Measurements from ENCODE around the gene MAP7D1. TPM values are rescaled to one million over a fixed set of nuclear protein-coding genes. Genes with fewer than 3 reads are reported as not detected.

MAP7D1 gene
- total RNA-seq, 2 donors from 2014 or later: 119 to 120 TPM

- Mint-ChIP-seq H3K27ac (no peak overlapping the region), H3K4me1 (no peaks in the 10 kb centered on the region), H3K4me3 (no peak overlapping the region), H3K9me3 (no peaks in the 10 kb centered on the region), H3K36me3 (ENCODE audit: low read depth) (no peaks in the 10 kb centered on the region), H3K27me3 (ENCODE audit: insufficient read depth) (no peaks in the 10 kb centered on the region)
- Histone ChIP-seq H3K4me1 (ENCODE audit: control insufficient read depth, insufficient read depth, low read length) (no peaks in the 10 kb centered on the region), H3K27ac (ENCODE audit: low read depth, low read length) (no peak overlapping the region), H3K27me3 (ENCODE audit: control insufficient read depth, insufficient read depth, low read length, poor library complexity, severe bottlenecking) (no peaks in the 10 kb centered on the region), H3K36me3 (ENCODE audit: control insufficient read depth, insufficient read depth, low read length) (no peaks in the 10 kb centered on the region), H3K9ac (ENCODE audit: extremely low read depth, low read length, poor library complexity, severe bottlenecking) (no peak overlapping the region), H3K4me3 (ENCODE audit: low read length) (no peak overlapping the region), H3K9me3 (ENCODE audit: control insufficient read depth, low read length) (no peaks in the 10 kb centered on the region)
- no peak for DNase-seq
- TF ChIP-seq CTCF (conservative IDR thresholded peaks at IDR 0.05): peak; percentile 10
- 92 to 94% methylated on average over 9 of the region's 9 CpGs for WGBS, 2 experiments (ENCODE audit: insufficient coverage in 1 of 2, insufficient read length in 1 of 2)
These were observed 43.1 kb upstream of the MAP7D1 start for GRCh38 chr1:36112823-36113222.

GRCh38 chr1:36114371-36114770 lies 41.6 kb upstream of the MAP7D1 start:
- Mint-ChIP-seq H3K36me3 (ENCODE audit: low read depth) (no peaks in the 10 kb centered on the region), H3K9me3 (no peaks in the 10 kb centered on the region), H3K4me1 (no peaks in the 10 kb centered on the region), H3K4me3 (no peak overlapping the region), H3K27me3 (ENCODE audit: insufficient read depth) (no peaks in the 10 kb centered on the region), H3K27ac (no peak overlapping the region)
- Histone ChIP-seq H3K4me3 (ENCODE audit: low read length) (no peak overlapping the region), H3K9me3 (ENCODE audit: control insufficient read depth, low read length) (no peaks in the 10 kb centered on the region), H3K27me3 (ENCODE audit: control insufficient read depth, insufficient read depth, low read length, poor library complexity, severe bottlenecking) (no peaks in the 10 kb centered on the region), H3K9ac (ENCODE audit: extremely low read depth, low read length, poor library complexity, severe bottlenecking) (no peak overlapping the region), H3K36me3 (ENCODE audit: control insufficient read depth, insufficient read depth, low read length) (no peaks in the 10 kb centered on the region), H3K4me1 (ENCODE audit: control insufficient read depth, insufficient read depth, low read length) (no peaks in the 10 kb centered on the region), H3K27ac (ENCODE audit: low read depth, low read length) (no peak overlapping the region)
- DNase-seq: no peak
- TF ChIP-seq CTCF (conservative IDR thresholded peaks at IDR 0.05): no peak
- 68 to 71% methylated on average over 5 of the region's 5 CpGs for WGBS, 2 experiments (ENCODE audit: insufficient coverage in 1 of 2, insufficient read length in 1 of 2)

GRCh38 chr1:36115200-36115669 lies 40.7 kb upstream of the MAP7D1 start:
- no peak overlapping the region for H3K4me3 Mint-ChIP-seq
- H3K9ac ChIP-seq (ENCODE audit: extremely low read depth, low read length, poor library complexity, severe bottlenecking): no peak overlapping the region
- 84 to 88% methylated on average over 15 to 18 of the region's 18 CpGs for WGBS, 2 experiments (ENCODE audit: insufficient coverage in 1 of 2, insufficient read length in 1 of 2)
- TF ChIP-seq CTCF (conservative IDR thresholded peaks at IDR 0.05): no peak
- H3K4me3 ChIP-seq (ENCODE audit: low read length): no peak overlapping the region
- peak overlapping the region; percentile 72 for H3K27ac ChIP-seq (ENCODE audit: low read depth, low read length)
- H3K4me1 ChIP-seq (ENCODE audit: control insufficient read depth, insufficient read depth, low read length): no peaks in the 10 kb centered on the region
- no peaks in the 10 kb centered on the region for H3K36me3 ChIP-seq (ENCODE audit: control insufficient read depth, insufficient read depth, low read length)
- H3K36me3 Mint-ChIP-seq (ENCODE audit: low read depth): no peaks in the 10 kb centered on the region
- no peaks in the 10 kb centered on the region for H3K4me1 Mint-ChIP-seq
- DNase-seq: peak; percentile 67
- no peaks in the 10 kb centered on the region for H3K27me3 ChIP-seq (ENCODE audit: control insufficient read depth, insufficient read depth, low read length, poor library complexity, severe bottlenecking)
- no peaks in the 10 kb centered on the region for H3K27me3 Mint-ChIP-seq (ENCODE audit: insufficient read depth)
- H3K9me3 Mint-ChIP-seq: no peaks in the 10 kb centered on the region
- no peaks in the 10 kb centered on the region for H3K9me3 ChIP-seq (ENCODE audit: control insufficient read depth, low read length)
- H3K27ac Mint-ChIP-seq: no peak overlapping the region

Data from endodermal cell (in vitro differentiated cells).